Testis (tissue), 3 donors: ENCODE results near the gene ARHGAP26. TPM values are rescaled to one million over a fixed set of nuclear protein-coding genes. Genes with fewer than 3 reads are reported as not detected.

Experiments
- DNase-seq: peaks from one replicate; pipeline ENCODE4 v3.0.0-alpha.2; 2019
- H3K27ac ChIP-seq, 2 donors: fragments of 200-600 bp; sonication (generic); one replicate each; pipeline ENCODE4 v1.5.1; 2019
- H3K27me3 ChIP-seq: fragments of 200-600 bp; sonication (generic); one replicate; pipeline ENCODE4 v1.5.1; 2019
- H3K36me3 ChIP-seq: fragments of 200-600 bp; sonication (generic); one replicate; pipeline ENCODE4 v1.5.1; 2017; ENCODE audit warnings: low read depth; ENCODE audit errors: missing control alignments
- H3K4me1 ChIP-seq: fragments of 200-600 bp; sonication (generic); one replicate; pipeline ENCODE4 v1.5.1; 2019
- H3K4me3 ChIP-seq, 2 donors: fragments of 200-600 bp; sonication (generic); one replicate each; pipeline ENCODE4 v1.5.1; 2017 to 2019
- H3K9me3 ChIP-seq: fragments of 200-600 bp; sonication (generic); one replicate; pipeline ENCODE4 v1.5.1; 2017
- POLR2A ChIP-seq: fragments of 450-650 bp; IDR thresholded peaks from one replicate; pipeline ENCODE4 v1.6.1; 2017; ENCODE audit warnings: antibody characterized with exemption, mild to moderate bottlenecking, moderate library complexity
- WGBS, 2 donors: methylation state at CpG; one replicate each; pipeline ENCODE4 v1.1.5; 2018; 5-methylcytosine and 5-hydroxymethylcytosine counted together
- intact Hi-C: fragments of 100-400 bp; cut with DNase I; formaldehyde crosslinking; loops from one replicate; pipeline ENCODE4 v1.15.1; 2023; ENCODE audit warnings: low total_unique reads
- polyA plus RNA-seq: library from polyadenylated mRNA; stranded (reverse); fragments of 350-450 nt; fragmentation: Illumina TruSeq; extraction: RNeasy Lipid Tissue Mini Kit (QIAGEN cat#74804); gene quantifications from one replicate; pipeline ENCODE4 v1.2.3, GENCODE V29; 2014; ENCODE audit warnings: low read depth, low replicate concordance; ENCODE audit not compliant: insufficient read depth
- total RNA-seq, 2 donors: library from RNA; depleted of rRNA; stranded (reverse); fragments of >200 nt; gene quantifications; one replicate each; pipeline ENCODE4 v1.2.3, GENCODE V29; 2016
- TF ChIP-seq, protein P1 (sequence below), 3 experiments: fragments of 450-650 bp in 2 of 3; fragments of 200-600 bp in 1 of 3; sonication (generic) in 1 of 3; IDR thresholded peaks; one replicate each; pipeline ENCODE4 v1.5.1; 2016 to 2019; ENCODE audit warnings: antibody characterized with exemption in 3 of 3, mild to moderate bottlenecking in 2 of 3, moderate library complexity in 1 of 3

Gene ARHGAP26
- total and polyA plus RNA-seq, 3 donors from 2014 or later: 33.8 to 98.7 (median 95.7) TPM

DNA sequence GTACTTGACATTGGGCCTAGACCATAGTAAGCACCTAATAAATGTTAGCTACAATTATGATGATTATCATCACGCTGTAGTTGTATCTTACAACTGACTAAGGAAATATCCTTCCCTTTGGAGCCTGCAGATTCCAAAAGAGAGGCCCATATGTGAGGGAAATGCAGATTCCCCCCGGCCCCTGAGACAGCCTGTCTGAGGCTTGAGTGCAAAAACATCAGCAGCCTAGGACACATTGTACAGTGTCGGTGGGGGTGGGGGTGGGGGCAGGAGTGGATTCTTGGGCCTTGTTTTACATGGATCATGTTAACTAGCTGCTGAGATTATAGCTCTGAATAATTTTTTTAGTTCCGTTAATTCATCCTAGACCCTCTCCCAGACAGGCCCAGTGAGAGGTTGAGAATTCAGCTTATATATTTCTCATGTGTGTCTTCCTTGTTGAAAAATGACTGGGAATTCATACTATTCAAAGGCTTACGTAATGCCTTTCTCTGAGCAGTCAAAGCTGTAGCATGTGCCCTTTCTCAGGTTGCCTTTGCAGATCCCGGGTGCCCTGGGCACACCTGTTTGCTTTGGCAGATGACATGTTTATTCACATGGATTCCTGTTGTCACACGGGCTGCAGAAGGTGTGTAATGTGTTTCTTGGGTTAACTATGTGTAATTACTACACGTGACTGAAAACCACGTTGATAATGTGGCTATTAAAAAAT lies 370.5 kb downstream of the ARHGAP26 start:
- no peaks in the 10 kb centered on the region for H3K9me3 ChIP-seq
- WGBS, 2 donors: 87 to 88% methylated on average over 9 of the region's 9 CpGs
- DNase-seq: no peak
- H3K36me3 ChIP-seq: no peaks in the 10 kb centered on the region
- no peak overlapping the region for H3K4me3 ChIP-seq
- no peaks in the 10 kb centered on the region for H3K27me3 ChIP-seq
- intact Hi-C loops: no loop called here
- TF ChIP-seq, protein P1, sequence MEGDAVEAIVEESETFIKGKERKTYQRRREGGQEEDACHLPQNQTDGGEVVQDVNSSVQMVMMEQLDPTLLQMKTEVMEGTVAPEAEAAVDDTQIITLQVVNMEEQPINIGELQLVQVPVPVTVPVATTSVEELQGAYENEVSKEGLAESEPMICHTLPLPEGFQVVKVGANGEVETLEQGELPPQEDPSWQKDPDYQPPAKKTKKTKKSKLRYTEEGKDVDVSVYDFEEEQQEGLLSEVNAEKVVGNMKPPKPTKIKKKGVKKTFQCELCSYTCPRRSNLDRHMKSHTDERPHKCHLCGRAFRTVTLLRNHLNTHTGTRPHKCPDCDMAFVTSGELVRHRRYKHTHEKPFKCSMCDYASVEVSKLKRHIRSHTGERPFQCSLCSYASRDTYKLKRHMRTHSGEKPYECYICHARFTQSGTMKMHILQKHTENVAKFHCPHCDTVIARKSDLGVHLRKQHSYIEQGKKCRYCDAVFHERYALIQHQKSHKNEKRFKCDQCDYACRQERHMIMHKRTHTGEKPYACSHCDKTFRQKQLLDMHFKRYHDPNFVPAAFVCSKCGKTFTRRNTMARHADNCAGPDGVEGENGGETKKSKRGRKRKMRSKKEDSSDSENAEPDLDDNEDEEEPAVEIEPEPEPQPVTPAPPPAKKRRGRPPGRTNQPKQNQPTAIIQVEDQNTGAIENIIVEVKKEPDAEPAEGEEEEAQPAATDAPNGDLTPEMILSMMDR (IDR thresholded peaks at IDR 0.05): no peak
- TF ChIP-seq POLR2A: no peak
- no peak overlapping the region for H3K27ac ChIP-seq
- H3K4me1 ChIP-seq: peaks cover 15% of the 10 kb centered on the region

DNA sequence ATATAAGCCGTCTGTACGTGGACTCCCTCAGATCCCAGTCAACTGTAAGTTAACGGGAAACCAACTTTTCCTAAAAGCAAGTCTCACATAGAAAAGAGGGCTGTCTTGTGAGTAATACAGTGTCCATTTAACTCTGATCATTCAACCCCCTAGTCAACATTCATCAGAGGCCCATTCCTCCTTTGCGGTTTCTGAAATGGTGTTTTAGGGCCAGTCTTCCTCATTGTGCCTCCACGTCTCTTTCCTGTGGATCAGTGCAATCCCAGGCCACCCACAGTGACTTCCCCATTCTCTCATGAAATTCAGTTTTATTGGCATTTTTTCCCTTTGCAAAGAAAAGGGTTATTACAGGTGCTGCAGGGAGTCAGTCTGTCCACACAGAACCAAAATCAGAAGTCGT lies 371.5 kb downstream of the ARHGAP26 start:
- no peak overlapping the region for H3K27ac ChIP-seq
- no peaks in the 10 kb centered on the region for H3K36me3 ChIP-seq
- intact Hi-C loops: no loop called here
- no peaks in the 10 kb centered on the region for H3K9me3 ChIP-seq
- TF ChIP-seq, protein P1 (IDR thresholded peaks at IDR 0.05): no peak
- no peak for TF ChIP-seq POLR2A
- DNase-seq: no peak
- no peak overlapping the region for H3K4me3 ChIP-seq
- 82 to 85% methylated on average over 6 of the region's 6 CpGs for WGBS, 2 donors
- H3K27me3 ChIP-seq: no peaks in the 10 kb centered on the region
- H3K4me1 ChIP-seq: peaks cover 10% of the 10 kb centered on the region

DNA sequence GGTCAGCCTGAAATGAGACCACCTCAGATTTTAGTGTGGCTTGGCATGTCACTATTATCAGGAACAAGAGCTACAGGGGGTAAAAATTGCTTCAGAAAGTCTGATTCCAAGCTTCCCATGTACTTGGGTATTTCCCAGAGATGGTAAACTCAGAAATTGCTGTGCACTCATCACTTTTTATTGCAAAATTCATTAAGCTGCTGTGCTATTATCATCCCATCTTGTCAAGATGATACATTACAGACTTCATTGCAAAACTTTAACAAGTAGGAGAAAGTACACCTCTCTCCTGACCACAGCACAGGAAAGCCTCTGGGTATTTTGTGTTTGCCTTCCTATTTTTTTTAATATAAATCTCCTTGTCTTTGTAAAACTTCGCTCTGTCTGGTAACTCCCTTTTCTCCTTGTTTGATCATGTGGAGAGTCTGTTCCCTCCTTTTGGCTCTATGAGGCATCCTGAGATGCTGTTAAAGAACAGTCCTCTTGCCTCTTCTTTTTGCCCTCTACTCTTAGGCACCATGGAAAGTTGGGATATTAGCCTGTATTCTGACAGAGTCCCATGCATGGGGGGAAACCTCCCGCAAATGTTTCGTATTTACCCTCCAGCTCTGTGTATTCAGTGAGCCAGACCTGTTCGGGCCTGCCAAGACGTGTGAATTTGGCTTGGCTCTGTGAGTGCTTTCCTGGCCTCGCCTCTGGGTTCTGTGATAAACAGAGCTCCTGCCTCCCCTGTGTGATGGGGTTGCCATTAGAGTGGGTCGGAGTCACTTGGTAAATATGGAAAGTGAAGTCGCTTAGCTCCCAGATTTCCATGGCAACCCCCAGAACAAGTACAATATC lies 372.6 kb downstream of the ARHGAP26 start:
- 64 to 72% methylated on average over 8 of the region's 8 CpGs for WGBS, 2 donors
- Histone ChIP-seq H3K27me3 (no peaks in the 10 kb centered on the region), H3K36me3 (no peaks in the 10 kb centered on the region), H3K4me3 (no peak overlapping the region), H3K27ac (peak overlapping the region in 1 of 2 donors; percentile 28), H3K9me3 (no peaks in the 10 kb centered on the region), H3K4me1 (peaks cover 13% of the 10 kb centered on the region)
- DNase-seq: peak; percentile 30
- TF ChIP-seq, protein P1 (IDR thresholded peaks at IDR 0.05): no peak
- intact Hi-C loops: no loop called here

DNA sequence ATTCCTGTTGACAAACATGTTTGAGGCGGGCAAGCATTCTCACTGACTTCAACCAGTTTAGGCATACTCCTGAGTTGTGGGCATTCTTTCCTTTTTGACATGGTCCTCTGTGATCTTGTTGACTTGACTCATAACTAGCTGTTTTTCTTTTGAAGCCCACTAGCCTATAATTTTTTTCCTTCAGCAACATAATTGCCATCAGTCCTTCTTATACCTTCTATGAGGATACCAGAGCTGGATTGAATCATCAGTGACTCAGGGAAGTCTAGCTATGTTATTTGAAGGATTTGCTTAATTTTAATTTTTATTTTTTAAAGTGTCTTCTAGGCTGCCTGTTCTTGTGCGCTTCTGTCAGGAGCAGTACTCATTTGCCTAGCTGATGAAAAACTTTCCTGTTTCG lies 373.8 kb downstream of the ARHGAP26 start:
- Histone ChIP-seq H3K4me1 (peaks cover 11% of the 10 kb centered on the region), H3K27ac (peak overlapping the region in 1 of 2 donors; percentile 28), H3K9me3 (no peaks in the 10 kb centered on the region), H3K27me3 (no peaks in the 10 kb centered on the region), H3K36me3 (no peaks in the 10 kb centered on the region), H3K4me3 (no peak overlapping the region)
- no peak for DNase-seq
- TF ChIP-seq, protein P1 (IDR thresholded peaks at IDR 0.05): no peak
- WGBS, 2 donors: 95 to 97% methylated on average over 3 of the region's 3 CpGs
- intact Hi-C loops: no loop called here
